Measurements from ENCODE around the gene CDK1. TPM values are rescaled to one million over a fixed set of nuclear protein-coding genes. Genes with fewer than 3 reads are reported as not detected.
"Not testable (repeated sequence)": the region's sequence is repeated elsewhere in the genome, so short reads cannot be mapped to it uniquely, and the experiment has no call there.

Gene CDK1
- total and polyA plus RNA-seq, 10 of the 15 experiments (the other 5 are each of a cell fraction or from before 2014, with no cell fraction given), result 81.5 to 361 (median 133) TPM

- no peak for TF ChIP-seq BCLAF1 (IDR thresholded peaks at IDR 0.05)
- TF ChIP-seq IKZF1 (conservative IDR thresholded peaks at IDR 0.05), result no peak
- no peak for TF ChIP-seq POLR2AphosphoS2 (IDR thresholded peaks at IDR 0.05; ENCODE audit: low read depth, low read length)
- no peak for TF ChIP-seq SREBF1 (IDR thresholded peaks at IDR 0.05; ENCODE audit: low read length)
These were observed 56.8 kb downstream of the CDK1 start (continued) for GRCh38 chr10:60835049-60835448.

GRCh38 chr10:60841227-60841626, 62.9 kb downstream of the CDK1 start:
- SMC1A ChIA-PET (ENCODE audit: uncharacterized antibody, unreplicated experiment); H3K4me1 ChIP-seq (ENCODE audit: control insufficient read depth, insufficient read depth, low read length); intact Hi-C loops (cut with micrococcal nuclease; ENCODE audit: unreplicated experiment); H3K9me3 ChIP-seq (replicated peaks; ENCODE audit: control insufficient read depth, insufficient read depth, low read length); H2AFZ ChIP-seq (ENCODE audit: control insufficient read depth, low read depth, low read length); H3K4me2 ChIP-seq (ENCODE audit: control insufficient read depth, insufficient read depth); BruUV-seq (replicated peaks); DNase-seq (ENCODE audit: low read depth, low spot score); FAIRE-seq; RAD21 ChIA-PET (ENCODE audit: unreplicated experiment); ATAC-seq; H3K4me3 ChIP-seq; H3K27me3 ChIP-seq (replicated peaks in 1 of 2; ENCODE audit: control insufficient read depth in 2 of 2, insufficient read depth in 2 of 2, low read length in 1 of 2); H3K27ac ChIP-seq (ENCODE audit: control insufficient read depth, insufficient read depth); H3K79me2 ChIP-seq (ENCODE audit: control insufficient read depth, insufficient read depth, low read length); in situ Hi-C loops (cut with MboI); POLR2A ChIA-PET; H3K36me3 ChIP-seq (ENCODE audit: control insufficient read depth in 2 of 2, insufficient read depth in 2 of 2, low read length in 1 of 2); H3K9ac ChIP-seq (ENCODE audit: control insufficient read depth, insufficient read depth, low read length); H4K20me1 ChIP-seq (ENCODE audit: control insufficient read depth, insufficient read depth): not testable (repeated sequence)
- whole genome bisulfite sequencing (ENCODE audit: insufficient coverage, insufficient replicate concordance, low lambda C conversion rate, missing lambda C conversion rate), result 67% methylated on average over 10 of the region's 10 CpGs
- CTCF ChIA-PET, result interaction anchor here (0.9 to 1.3 kb wide), 2 partner anchors 12 to 24 kb away, joined by 3 read pairs; no protein-coding TSS in a partner anchor

Measured in GM12878 (cell line).